Immature natural killer cell (primary cell): ENCODE results near the gene CYP4F2. TPM values are rescaled to one million over a fixed set of nuclear protein-coding genes. Genes with fewer than 3 reads are reported as not detected.
"Not testable (repeated sequence)": the region's sequence is repeated elsewhere in the genome, so short reads cannot be mapped to it uniquely, and the experiment has no call there.

Experiments used
- DNase-seq, 3 donors: peaks; one replicate each; pipeline ENCODE4 v3.0.0; 2022; ENCODE audit warnings: mixed read lengths in 1 of 3
- H3K27ac Mint-ChIP-seq, 6 donors: one replicate each; pipeline ENCODE4 v1.8.0; 2020; ENCODE audit warnings: mixed read lengths in 6 of 6, mild to moderate bottlenecking in 5 of 6, inconsistent platforms in 4 of 6, moderate library complexity in 3 of 6
- H3K27me3 Mint-ChIP-seq, 3 donors: one replicate each; pipeline ENCODE4 v1.8.0; 2020 to 2021; ENCODE audit warnings: low read depth in 3 of 3, mild to moderate bottlenecking in 3 of 3, mixed read lengths in 3 of 3, moderate library complexity in 3 of 3, inconsistent platforms in 1 of 3
- H3K36me3 Mint-ChIP-seq, 3 donors: one replicate each; pipeline ENCODE4 v1.8.0; 2020; ENCODE audit warnings: mixed read lengths in 3 of 3, inconsistent platforms in 2 of 3, mild to moderate bottlenecking in 2 of 3
- H3K4me1 Mint-ChIP-seq, 2 donors: one replicate each; pipeline ENCODE4 v1.8.0; 2020; ENCODE audit warnings: inconsistent platforms in 2 of 2, mild to moderate bottlenecking in 2 of 2, mixed read lengths in 2 of 2, moderate library complexity in 1 of 2
- H3K4me3 Mint-ChIP-seq, 5 donors: one replicate each; pipeline ENCODE4 v1.8.0; 2020; ENCODE audit warnings: mild to moderate bottlenecking in 5 of 5, mixed read lengths in 5 of 5, inconsistent platforms in 3 of 5, moderate library complexity in 3 of 5
- H3K9me3 Mint-ChIP-seq, 6 donors: one replicate each; pipeline ENCODE4 v1.8.0; 2020; ENCODE audit warnings: mild to moderate bottlenecking in 6 of 6, mixed read lengths in 6 of 6, inconsistent platforms in 4 of 6, moderate library complexity in 3 of 6
- polyA plus RNA-seq, 3 donors: library from polyadenylated mRNA; unstranded; fragments of 300-500 nt; fragmentation: Illumina TruSeq; gene quantifications; one replicate each; pipeline ENCODE4 v1.2.3, GENCODE V29; 2021

CYP4F2 gene
- polyA plus RNA-seq, 3 donors from 2014 or later, result not detected

DNA sequence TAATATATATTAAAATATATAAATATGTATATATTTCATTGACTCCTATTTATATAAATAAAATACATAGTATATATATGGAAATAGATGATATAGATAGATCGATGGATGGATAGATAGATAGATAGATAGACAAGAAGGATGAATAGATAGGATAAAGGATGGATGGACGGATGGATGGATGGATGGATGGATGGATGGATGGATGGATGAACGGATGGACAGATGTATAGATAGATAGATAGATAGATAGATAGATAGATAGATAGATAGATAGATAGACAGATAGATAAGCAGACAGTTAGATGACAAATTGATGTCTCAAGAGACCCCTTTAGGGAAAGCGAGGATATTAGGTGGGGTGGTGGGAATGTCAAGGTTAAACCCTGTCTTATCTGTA lies 21.4 kb upstream of the CYP4F2 start:
- H3K9me3 Mint-ChIP-seq, result peaks cover 2 to 10% (median 6%) of the 10 kb centered on the region in 6 donors
- H3K27me3 Mint-ChIP-seq, result peaks cover 5 to 31% (median 11%) of the 10 kb centered on the region in 3 donors
- H3K27ac Mint-ChIP-seq, result no peak overlapping the region
- H3K36me3 Mint-ChIP-seq, result peaks cover 0 to 5% (median 0%) of the 10 kb centered on the region in 3 donors
- no peak overlapping the region for H3K4me3 Mint-ChIP-seq
- DNase-seq, result no peak
- H3K4me1 Mint-ChIP-seq, result no peaks in the 10 kb centered on the region

DNA sequence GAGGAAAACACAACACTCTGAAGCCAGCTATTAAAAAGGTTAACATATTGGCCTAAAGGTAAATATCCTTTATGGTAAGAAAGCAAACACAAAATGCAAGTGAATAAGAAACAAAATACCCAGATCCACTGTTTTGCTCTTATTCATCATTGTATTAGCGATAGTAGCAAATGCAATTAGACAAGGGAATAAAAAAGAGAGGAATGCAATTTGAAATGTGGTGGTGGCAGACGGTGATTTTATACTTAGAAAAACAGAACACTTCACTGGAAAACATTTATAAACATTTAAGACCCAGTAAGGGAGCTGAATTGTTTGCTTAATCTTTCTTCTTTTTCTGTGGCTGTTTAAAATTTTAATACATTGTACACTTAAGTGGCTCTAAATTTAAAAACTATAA lies 17.2 kb upstream of the CYP4F2 start:
- no peak overlapping the region for H3K4me3 Mint-ChIP-seq
- DNase-seq, result no peak
- H3K27me3 Mint-ChIP-seq, result peaks cover 13 to 33% (median 13%) of the 10 kb centered on the region in 3 donors
- no peaks in the 10 kb centered on the region for H3K4me1 Mint-ChIP-seq
- peaks cover 0 to 5% (median 0%) of the 10 kb centered on the region in 3 donors for H3K36me3 Mint-ChIP-seq
- H3K27ac Mint-ChIP-seq, result no peak overlapping the region
- H3K9me3 Mint-ChIP-seq, result peaks cover 3 to 10% (median 5%) of the 10 kb centered on the region in 6 donors

DNA sequence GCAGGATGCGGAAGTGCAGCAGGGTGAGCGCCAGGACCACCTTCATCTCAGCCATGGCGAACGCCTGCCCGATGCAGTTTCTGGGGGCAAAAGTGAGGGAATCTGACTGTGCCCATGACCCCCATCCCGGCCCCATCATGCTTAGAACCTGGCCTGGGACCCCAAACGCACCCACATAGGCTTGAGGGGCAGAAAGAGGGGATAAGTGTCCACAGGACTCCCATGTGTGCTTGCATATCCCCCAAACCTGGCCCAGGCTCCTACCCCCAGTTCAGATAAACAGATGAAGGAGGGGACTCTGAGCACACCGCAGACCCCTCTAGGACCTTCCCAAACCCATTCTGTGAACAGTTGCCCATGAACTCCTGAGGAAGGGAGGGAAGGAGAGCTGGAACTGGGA lies 16.0 kb upstream of the CYP4F2 start:
- DNase-seq, result no peak
- Mint-ChIP-seq H3K9me3 (peaks cover 3 to 10% (median 5%) of the 10 kb centered on the region in 6 donors), H3K36me3 (peaks cover 0 to 5% (median 0%) of the 10 kb centered on the region in 3 donors), H3K4me3 (no peak overlapping the region), H3K4me1 (no peaks in the 10 kb centered on the region), H3K27ac (no peak overlapping the region), H3K27me3 (peaks cover 13 to 37% (median 15%) of the 10 kb centered on the region in 3 donors)

DNA sequence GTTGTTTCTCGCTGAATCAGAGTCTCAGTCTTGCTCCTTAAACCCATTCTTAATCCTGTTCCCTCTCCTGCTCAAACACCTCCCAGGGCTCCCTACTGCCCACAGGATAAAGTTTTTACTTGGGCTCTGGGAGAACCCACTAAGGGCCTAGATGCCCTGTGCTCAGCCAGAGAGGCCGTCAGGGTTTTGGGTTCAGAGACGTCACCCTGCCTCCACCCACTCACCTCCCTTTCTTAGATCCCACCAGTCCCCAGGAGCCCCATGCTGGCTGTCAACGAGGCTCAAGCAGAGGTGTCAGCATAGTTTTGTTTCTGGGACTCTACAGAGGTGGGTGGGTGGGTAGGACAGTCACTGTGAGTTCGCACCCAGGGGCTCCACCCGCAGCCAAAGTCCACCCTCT lies 15.5 kb upstream of the CYP4F2 start:
- Mint-ChIP-seq H3K27me3 (peaks cover 13 to 38% (median 15%) of the 10 kb centered on the region in 3 donors), H3K9me3 (peaks cover 3 to 10% (median 5%) of the 10 kb centered on the region in 6 donors), H3K27ac (no peak overlapping the region), H3K36me3 (peaks cover 0 to 5% (median 0%) of the 10 kb centered on the region in 3 donors), H3K4me3 (no peak overlapping the region), H3K4me1 (no peaks in the 10 kb centered on the region)
- DNase-seq, result no peak

GRCh38 chr19:15911599-15912235 lies 13.8 kb upstream of the CYP4F2 start:
- peaks cover 3 to 10% (median 5%) of the 10 kb centered on the region in 6 donors for H3K9me3 Mint-ChIP-seq
- peaks cover 0 to 5% (median 0%) of the 10 kb centered on the region in 3 donors for H3K36me3 Mint-ChIP-seq
- H3K4me3 Mint-ChIP-seq, result no peak overlapping the region
- H3K27me3 Mint-ChIP-seq, result peaks cover 13 to 35% (median 14%) of the 10 kb centered on the region in 3 donors
- H3K4me1 Mint-ChIP-seq, result no peaks in the 10 kb centered on the region
- no peak for DNase-seq
- H3K27ac Mint-ChIP-seq, result no peak overlapping the region

GRCh38 chr19:15905026-15905425 lies 7.2 kb upstream of the CYP4F2 start:
- Mint-ChIP-seq H3K36me3 (no peaks in the 10 kb centered on the region), H3K4me3 (no peak overlapping the region), H3K27me3 (peaks cover 5 to 36% (median 8%) of the 10 kb centered on the region in 3 donors), H3K9me3 (peaks cover 0 to 8% (median 0%) of the 10 kb centered on the region in 6 donors), H3K4me1 (peaks cover 6 to 9% of the 10 kb centered on the region in 2 donors), H3K27ac (no peak overlapping the region)
- DNase-seq, result no peak

GRCh38 chr19:15902898-15903297 lies 5.0 kb upstream of the CYP4F2 start:
- H3K27ac Mint-ChIP-seq, DNase-seq, H3K4me1 Mint-ChIP-seq, H3K4me3 Mint-ChIP-seq, H3K9me3 Mint-ChIP-seq, H3K36me3 Mint-ChIP-seq: not testable (repeated sequence)
- H3K27me3 Mint-ChIP-seq, result peaks cover 6 to 25% (median 9%) of the 10 kb centered on the region in 3 donors

DNA sequence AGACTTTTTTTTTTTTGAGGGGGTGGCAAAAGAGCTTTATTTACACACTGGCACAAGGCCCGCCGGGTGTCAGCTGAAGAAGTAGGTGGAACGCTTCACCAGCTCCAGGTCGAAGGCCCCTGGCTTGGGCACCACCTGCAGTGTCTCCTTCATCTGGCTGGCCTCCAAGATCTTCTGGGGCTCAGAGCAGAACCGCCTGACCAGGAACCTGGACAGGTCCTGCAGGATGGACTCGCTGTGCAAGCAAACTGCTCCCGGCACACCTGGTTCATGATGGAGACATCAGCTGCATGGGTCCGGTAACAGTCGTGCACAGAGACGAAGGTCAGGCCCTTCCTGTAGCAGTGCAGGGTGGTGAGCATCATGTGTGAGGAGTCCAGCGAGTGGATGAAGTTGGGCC lies 4.4 kb upstream of the CYP4F2 start:
- Mint-ChIP-seq H3K4me3 (no peak overlapping the region), H3K36me3 (no peaks in the 10 kb centered on the region), H3K4me1 (peaks cover 7 to 10% of the 10 kb centered on the region in 2 donors), H3K27me3 (peaks cover 4 to 21% (median 9%) of the 10 kb centered on the region in 3 donors), H3K9me3 (peaks cover 0 to 8% (median 0%) of the 10 kb centered on the region in 6 donors), H3K27ac (no peak overlapping the region)
- no peak for DNase-seq

DNA sequence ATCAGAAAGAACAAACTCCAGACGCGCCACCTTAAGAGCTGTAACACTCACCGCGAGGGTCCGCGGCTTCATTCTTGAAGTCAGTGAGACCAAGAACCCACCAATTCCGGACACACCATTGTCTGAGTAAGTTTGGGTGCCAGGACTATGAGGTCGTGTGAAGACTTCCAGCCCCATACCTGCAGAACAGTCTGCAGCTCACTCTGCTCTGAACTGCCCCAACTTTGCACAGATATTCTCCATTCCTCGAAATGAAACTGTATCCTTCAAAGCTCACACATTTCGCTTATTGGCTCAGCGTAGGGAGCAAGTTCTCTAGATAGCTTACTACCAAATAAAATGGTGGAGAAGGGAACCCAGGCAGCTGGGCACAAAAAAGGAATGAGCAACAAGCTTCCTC lies 2.6 kb upstream of the CYP4F2 start:
- H3K36me3 Mint-ChIP-seq, result no peaks in the 10 kb centered on the region
- peaks cover 7 to 10% of the 10 kb centered on the region in 2 donors for H3K4me1 Mint-ChIP-seq
- H3K9me3 Mint-ChIP-seq, result peaks cover 0 to 8% (median 0%) of the 10 kb centered on the region in 6 donors
- H3K4me3 Mint-ChIP-seq, result peak overlapping the region; percentile 66 to 90 (median 84)
- peaks cover 4 to 17% (median 11%) of the 10 kb centered on the region in 3 donors for H3K27me3 Mint-ChIP-seq
- no peak for DNase-seq
- H3K27ac Mint-ChIP-seq, result peak overlapping the region in 1 of 6 donors; percentile 77

DNA sequence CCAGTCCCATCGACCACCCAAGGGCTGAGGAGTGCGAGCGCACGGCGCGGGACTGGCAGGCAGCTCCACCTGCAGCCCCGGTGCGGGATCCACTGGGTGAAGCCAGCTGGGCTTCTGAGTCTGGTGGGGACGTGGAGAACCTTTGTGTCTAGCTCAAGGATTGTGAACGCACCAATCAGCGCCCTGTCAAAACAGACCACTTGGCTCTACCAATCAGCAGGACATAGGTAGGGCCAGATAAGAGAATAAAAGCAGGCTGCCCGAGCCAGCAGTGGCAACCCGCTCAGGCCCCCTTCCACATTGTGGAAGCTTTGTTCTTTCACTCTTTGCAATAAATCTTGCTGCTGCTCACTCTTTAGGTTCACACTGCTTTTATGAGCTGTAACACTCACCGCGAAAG lies 2.2 kb upstream of the CYP4F2 start:
- H3K27me3 Mint-ChIP-seq, result peaks cover 4 to 17% (median 11%) of the 10 kb centered on the region in 3 donors
- not testable (repeated sequence) for DNase-seq, H3K9me3 Mint-ChIP-seq, H3K4me1 Mint-ChIP-seq, H3K36me3 Mint-ChIP-seq
- H3K4me3 Mint-ChIP-seq, result peak overlapping the region; percentile 66 to 90 (median 84)
- peak overlapping the region in 3 of 6 donors; percentile 5 to 77 (median 70) for H3K27ac Mint-ChIP-seq

DNA sequence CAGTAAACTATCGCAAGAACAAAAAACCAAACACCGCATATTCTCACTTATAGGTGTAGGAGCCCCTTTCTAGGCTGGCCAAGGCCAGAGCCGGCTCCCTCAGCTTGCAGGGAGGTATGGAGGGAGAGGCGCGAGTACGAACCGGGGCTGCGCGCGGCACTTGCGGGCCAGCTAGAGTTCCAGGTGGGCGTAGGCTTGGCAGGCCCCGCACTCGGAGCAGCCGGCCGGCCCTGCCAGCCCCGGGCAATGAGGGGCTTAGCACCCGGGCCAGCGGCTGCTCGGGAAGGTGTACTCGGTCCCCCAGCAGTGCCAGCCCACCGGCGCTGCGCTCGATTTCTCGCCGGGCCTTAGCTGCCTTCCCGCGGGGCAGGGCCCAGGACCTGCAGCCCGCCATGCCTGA lies 1.7 kb upstream of the CYP4F2 start:
- H3K4me1 Mint-ChIP-seq, H3K9me3 Mint-ChIP-seq, H3K36me3 Mint-ChIP-seq, H3K27ac Mint-ChIP-seq, DNase-seq: not testable (repeated sequence)
- H3K4me3 Mint-ChIP-seq, result peak overlapping the region in 2 of 5 donors; percentile 23 to 43
- H3K27me3 Mint-ChIP-seq, result peaks cover 4 to 17% (median 10%) of the 10 kb centered on the region in 3 donors

DNA sequence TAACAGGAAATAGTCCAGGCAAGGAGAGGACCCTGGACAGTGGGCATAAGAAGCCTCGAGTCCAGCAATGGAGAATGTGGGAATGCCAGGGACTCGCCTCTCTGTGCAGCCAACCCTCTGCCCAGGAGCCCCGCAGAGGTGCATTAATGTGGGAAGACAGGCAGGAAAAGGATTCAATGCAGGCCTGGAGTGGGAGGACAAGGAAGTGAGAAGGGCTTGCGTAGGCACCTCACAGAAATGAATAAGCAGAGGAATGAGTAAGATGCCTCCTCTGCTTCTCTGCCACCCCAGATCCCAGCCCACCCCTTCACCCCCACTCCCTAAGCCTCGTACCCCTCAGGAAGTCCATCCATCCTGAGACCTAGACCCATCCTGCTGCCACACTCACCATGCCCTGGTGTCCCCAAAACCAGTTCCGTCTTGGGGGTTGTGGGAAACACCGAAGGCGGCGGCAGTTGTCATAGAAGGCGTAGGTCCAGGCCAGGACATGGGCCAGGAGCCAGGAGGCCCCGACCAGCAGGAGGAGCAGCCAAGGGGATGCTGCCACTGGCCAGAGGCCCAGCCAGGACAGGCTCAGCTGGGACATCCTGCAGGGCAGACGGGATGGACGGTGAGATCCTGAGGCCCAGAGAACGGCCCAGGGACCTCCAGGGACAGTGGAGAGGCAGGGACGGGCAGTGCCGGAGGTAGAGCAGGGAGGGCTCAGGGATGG lies 692 bp downstream of the CYP4F2 start:
- H3K4me1 Mint-ChIP-seq, result peaks cover 7 to 10% of the 10 kb centered on the region in 2 donors
- no peak overlapping the region for H3K4me3 Mint-ChIP-seq

DNA sequence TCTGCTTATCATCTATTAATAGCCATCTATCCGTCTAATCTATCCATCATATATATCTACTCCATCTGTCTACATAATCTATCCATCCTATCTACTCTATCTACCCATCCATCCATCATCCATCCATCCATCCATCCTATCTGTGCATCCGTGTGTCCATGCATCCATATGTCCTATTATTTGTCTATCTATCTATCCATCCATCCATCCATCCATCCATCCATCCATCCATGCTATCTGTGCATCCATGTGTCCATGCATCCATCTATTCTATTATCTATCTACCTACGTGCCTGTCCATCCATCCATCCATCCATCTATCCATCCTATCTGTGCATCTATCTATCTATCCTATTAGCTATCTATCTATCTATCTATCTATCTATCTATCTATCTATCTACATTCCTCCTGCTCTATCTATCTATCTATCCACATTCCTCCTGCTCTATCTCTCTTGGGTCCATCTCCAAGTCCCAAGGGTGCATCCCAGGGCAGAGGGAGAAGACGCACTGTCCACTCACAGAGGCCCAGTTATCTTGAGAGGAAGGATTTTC lies 1.9 kb downstream of the CYP4F2 start:
- no peak for DNase-seq
- Mint-ChIP-seq H3K27me3 (peaks cover 2 to 6% (median 4%) of the 10 kb centered on the region in 3 donors), H3K4me1 (peaks cover 5 to 10% of the 10 kb centered on the region in 2 donors), H3K27ac (no peak overlapping the region), H3K36me3 (no peaks in the 10 kb centered on the region), H3K4me3 (no peak overlapping the region), H3K9me3 (no peaks in the 10 kb centered on the region)

More for the DNA sequence above, 692 bp downstream of the CYP4F2 start:
- Mint-ChIP-seq H3K27me3 (peaks cover 4 to 9% (median 7%) of the 10 kb centered on the region in 3 donors), H3K36me3 (no peaks in the 10 kb centered on the region), H3K9me3 (no peaks in the 10 kb centered on the region), H3K27ac (no peak overlapping the region)
- DNase-seq, result no peak

- Mint-ChIP-seq H3K4me3 (no peak overlapping the region), H3K27me3 (peaks cover 0 to 3% (median 0%) of the 10 kb centered on the region in 3 donors), H3K36me3 (no peaks in the 10 kb centered on the region), H3K27ac (no peak overlapping the region), H3K4me1 (no peaks in the 10 kb centered on the region), H3K9me3 (no peaks in the 10 kb centered on the region)
- DNase-seq, result no peak
Measured at GRCh38 chr19:15894359-15894758, 3.5 kb downstream of the CYP4F2 start.
